NCI-H526 treated with DMSO at 0.1 percent for 48 hours (cell line): ENCODE results near the gene EGFL8.

Experiments used
- DNase-seq: peaks from one replicate; lab custom pipeline; 2025; lab: John Stamatoyannopoulos, UW

EGFL8 gene

GRCh38 chr6:32167761-32168262 lies 3.4 kb downstream of the EGFL8 start:
- DNase-seq: no peak

DNA sequence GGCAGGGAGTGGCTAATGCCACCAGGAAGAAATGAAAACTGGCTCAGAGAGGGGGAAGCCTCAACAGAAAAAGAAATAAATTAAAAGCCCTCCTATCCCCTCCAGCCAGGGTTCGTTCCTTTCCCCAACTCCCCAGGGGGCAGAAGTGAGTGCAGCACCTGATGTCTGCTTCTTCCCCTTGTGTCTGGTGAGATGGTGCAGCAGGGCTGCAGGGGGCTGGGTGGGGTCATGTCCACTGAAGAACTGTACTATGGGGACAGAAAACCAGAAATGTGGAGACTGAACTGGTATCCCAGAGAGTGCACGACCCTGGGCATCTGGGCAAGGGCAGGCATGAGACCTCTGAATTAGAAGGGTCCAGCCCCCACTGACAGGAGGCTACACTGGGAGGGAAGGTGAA lies 4.0 kb downstream of the EGFL8 start:
- no peak for DNase-seq

DNA sequence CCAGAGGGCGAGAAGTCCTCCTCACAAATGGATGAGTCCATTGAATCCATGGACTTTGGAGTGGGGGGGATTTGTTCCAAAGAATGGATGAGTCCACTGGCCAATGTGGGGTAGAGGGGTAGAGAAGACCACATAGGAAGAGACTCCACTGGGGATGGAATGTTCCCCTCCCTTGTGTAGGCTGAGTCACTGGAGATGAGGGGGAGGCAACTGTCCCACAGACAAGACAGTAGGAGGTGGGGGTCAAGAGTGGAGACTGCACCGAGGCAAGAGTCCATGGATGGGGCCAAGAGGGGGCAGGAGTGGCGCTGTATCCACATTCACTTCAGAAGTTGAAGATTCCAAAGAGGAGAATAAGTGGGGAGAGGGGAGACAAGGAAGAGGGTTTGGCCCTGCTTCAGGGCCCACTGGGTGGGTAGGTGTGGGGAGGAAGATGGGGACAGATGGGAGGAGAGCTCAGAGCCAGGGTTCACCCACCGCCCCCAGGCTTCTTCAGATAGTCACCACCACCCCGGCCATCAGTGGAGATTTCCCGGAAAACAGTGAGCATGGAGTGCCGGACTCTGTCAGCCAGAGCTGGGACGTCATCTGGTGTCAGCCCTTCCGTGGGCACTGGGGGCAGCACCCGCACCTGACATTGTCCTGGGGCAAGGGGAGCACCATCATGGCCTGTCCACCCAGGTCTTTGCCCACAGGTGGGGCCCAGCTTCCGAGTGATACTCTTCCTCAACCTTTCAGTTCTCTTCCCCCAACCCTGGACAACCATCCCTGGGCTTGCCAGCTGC lies 4.6 kb downstream of the EGFL8 start:
- DNase-seq: no peak

DNA sequence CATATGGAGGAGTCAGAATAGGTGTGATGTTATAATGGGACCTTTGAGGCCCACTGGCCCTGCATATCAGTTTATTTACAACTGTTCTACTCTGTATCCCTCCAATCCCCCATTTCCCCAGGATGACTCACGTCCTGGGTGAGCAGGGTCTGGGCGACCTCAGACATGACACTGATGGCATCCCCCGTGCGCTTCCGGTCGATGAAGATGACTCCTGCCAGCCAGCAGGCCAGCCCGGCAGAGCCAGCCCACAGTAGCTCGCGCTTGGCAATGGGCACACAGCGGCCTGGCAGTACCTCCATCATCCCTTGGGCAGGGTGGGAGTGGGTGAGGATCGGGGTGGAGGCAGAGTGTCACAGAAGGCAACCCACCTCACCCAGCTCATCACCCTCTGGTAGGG lies 5.9 kb downstream of the EGFL8 start:
- DNase-seq: no peak

DNA sequence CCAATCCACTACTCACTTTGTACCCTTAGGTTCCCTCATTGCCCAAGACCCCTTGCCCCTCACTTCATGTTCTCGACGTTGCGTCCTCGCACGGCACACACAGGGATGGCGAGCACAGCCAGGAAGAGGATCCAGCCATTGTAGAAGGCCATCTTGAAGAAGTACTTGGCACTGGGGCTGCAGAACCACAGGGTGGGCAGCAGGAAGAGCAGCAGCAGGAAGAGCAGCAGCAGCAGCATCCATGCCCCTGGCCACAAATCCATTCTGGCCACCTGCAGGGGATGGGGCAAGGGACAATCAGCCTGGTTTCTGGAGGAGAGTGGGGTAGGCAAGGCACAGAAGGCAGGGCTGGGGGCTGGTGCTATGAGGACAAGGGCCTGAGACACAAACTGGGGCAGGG lies 6.8 kb downstream of the EGFL8 start:
- no peak for DNase-seq

GRCh38 chr6:32173051-32173727 lies 8.8 kb downstream of the EGFL8 start:
- DNase-seq: no peak

GRCh38 chr6:32174416-32174815 lies 10.0 kb downstream of the EGFL8 start:
- DNase-seq: no peak

- no peak for DNase-seq
These were observed 10.9 kb downstream of the EGFL8 start for GRCh38 chr6:32175322-32175710.

DNA sequence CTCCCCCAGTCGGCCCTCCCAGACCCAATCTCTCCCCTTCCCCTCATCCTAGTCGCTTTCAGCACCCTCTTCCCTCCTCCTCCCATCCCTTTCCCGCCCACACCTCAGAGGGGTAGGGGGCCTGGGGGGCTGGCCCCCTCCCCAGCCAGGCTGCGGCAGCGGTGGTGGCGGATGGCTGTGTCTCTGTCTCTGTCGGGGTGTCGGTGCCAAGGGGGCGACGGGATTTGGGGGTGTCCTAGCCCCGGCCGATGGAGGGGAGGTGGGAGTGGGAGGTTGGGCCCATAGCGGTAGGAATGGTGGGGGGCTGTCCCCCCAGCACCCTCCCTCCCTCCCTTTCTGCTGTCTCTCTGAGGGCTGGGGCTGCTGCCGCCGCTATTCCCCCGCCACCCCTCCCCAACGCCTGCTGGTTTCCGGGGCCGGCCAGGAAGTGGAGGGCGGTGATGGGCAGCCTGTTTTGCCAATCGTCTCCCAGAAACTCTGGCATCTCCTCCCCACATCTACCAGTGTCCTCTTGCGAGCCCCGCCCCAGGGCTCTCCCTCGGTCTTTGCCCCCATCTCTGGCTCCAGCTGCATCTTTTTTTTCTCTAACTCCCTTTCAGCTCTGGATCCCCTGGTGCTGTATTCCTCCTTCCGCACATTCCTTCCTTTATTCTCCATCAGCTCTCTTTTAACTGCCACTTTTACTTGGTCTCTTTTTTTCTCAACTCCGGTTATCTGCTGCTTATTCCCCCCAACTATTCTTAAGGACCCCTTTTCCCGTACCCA lies 11.5 kb downstream of the EGFL8 start, which contains the start of gene AGPAT1:
Gene AGPAT1, minus strand, starts transcription at position 374 of the 765 bp plus-strand sequence. CDS start 4,588 bp downstream, outside the sequence.
- peak; percentile 86 for DNase-seq

- no peak for DNase-seq
These were observed 12.2 kb downstream of the EGFL8 start for GRCh38 chr6:32176476-32177182.

DNA sequence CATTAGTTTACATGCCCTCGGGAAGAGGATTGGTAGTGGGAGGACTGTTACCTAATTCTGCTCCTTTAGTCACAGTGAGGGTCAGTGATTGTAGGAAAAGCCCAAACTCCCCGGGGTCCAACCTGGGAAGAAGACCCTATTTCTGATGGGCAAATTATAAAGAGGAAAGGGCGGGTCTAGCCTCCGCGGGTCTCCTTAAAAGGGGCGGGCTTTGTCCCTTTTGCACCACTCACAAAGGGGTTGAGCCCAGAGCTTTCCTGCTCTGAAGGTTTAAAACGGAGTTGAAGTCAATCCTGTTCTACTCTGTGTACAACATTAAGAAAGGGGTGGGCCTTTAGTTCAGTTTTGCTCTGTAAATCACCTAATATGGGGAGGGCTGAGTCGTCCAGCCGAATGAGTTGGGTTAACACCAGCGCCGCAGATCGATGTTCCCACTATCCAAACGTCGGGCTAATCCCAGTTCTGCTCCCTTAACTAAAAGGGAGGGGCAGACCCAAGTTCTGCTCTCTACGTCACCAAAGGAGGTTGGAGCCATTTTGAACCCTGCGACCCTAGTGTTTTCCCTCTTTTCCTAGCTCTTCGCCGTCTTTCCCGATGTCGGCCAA lies 12.9 kb downstream of the EGFL8 start:
- DNase-seq: no peak

- peak; percentile 99 for DNase-seq
These were observed 13.6 kb downstream of the EGFL8 start, which contains the start of gene RNF5 for GRCh38 chr6:32177788-32178546. Gene RNF5 (plus strand): TSS chr6:32178405. CDS start chr6:32178512, 107 bp downstream.

DNA sequence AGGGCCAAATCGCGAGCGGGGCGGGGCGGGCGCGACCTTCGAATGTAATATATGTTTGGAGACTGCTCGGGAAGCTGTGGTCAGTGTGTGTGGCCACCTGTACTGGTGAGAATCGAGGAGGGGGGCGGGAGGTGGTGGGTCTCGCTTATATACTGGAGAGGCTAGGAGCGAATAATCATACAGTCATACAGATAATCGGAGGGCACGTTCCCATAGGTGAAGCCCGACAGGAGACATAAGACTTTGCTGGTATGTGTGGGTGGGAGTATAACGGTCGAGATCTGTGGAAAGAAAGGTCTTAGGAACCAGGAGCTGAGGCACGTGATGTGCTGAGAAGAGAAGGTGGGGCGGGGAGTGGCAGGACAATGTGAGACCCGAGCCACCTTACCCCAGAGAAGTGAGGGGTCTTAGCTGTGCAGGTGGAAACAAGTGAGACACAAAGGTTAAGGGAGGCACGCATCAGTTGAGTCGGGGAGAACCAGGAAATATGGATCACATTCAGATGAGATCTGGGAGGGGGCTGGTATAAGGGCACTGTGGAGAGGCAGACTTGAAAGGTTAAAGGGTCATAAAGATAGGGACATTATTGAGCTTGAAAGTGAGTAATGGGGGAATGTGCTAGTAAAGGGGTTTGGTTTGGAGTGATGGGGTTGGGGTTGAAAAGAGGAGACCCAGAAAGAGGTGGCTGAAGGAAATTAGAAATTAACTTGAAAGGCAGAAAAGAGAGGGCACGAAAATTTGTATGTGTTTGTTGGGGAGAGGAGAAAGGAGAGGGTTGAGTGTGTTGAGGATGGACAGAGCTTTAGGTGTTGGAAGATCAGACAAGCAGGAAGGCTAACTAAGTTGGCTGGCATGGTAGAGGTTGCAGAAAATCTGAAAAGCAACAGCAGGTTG lies 14.4 kb downstream of the EGFL8 start:
- no peak for DNase-seq

DNA sequence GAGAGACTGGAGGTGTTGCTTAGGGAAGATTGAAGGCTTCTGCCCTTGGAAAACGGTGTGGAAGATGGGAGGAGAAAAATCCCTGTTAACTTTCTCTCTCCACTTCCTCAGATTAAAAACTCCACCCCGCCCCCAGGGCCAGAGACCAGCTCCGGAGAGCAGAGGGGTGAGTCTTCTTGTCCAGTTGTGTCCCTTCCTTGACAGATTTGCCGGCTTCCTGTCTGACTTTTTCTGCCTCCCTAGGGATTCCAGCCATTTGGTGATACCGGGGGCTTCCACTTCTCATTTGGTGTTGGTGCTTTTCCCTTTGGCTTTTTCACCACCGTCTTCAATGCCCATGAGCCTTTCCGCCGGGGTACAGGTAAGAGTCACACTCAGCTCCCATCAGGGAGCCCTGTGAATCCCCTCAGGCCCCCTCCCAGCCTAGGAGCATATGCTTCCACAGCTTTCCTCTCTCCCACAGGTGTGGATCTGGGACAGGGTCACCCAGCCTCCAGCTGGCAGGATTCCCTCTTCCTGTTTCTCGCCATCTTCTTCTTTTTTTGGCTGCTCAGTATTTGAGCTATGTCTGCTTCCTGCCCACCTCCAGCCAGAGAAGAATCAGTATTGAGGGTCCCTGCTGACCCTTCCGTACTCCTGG lies 15.5 kb downstream of the EGFL8 start:
- no peak for DNase-seq

DNA sequence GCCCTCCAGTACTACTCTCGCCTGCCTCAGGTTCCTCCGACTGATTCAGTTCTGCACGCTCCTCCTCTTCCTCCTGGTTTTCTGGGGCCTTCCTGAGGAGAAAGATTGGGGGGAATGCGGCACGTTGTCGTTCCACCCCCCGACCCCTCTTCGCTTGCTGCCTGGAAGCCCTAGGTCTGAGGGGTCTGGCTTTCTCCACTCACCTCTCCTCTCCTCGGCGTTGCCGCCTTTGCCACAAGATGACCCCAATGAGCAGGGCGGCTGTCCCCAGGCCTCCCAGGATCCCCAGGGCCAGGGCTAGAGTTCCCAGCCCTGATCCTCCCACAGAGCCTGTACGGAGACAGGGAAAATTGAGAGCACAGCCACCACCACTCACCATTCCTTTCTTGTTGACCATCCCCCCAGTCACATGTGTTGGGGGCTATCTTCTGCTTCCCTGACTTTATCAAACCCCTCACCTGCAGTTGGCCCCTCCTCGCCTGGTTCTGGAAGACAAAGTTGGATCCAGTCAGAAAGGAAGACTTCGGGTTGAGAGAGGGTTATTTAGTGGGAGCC lies 16.8 kb downstream of the EGFL8 start:
- DNase-seq: no peak

DNA sequence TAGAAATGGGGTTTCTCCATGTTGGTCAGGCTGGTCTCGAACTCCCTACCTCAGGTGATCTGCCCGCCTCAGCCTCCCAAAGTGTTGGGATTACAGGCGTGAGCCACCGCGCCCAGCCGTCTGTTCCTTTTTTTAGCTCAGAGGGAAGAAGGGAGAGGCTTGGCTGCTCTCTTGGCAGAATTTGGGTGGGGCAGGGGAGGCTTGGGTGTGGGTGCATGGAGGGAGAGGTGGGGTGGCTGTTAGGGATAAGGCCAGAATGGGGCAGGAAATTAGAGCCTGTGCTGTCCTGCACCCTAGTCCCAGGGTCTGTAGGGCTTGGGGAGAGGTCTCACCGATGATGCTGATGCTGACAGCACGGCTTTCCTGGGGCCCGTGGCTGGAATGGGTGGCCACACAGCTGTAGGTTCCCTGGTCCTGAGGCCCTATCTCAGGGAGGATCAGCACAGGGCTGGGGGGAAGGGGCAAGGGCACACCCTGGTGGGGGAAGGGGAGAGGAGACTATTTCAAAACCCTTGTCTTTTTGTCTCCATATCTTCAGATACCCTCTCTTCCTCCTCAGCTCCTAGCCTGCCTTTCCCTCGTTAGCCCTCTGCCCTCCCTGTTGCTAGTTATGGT lies 17.6 kb downstream of the EGFL8 start:
- DNase-seq: no peak

GRCh38 chr6:32182555-32182981 lies 18.2 kb downstream of the EGFL8 start:
- no peak for DNase-seq

- no peak for DNase-seq
These were observed 18.6 kb downstream of the EGFL8 start for GRCh38 chr6:32183030-32183429.
